ENCODE results near the gene GJC2.

GRCh38 chr1:228207381-228207810, 57.7 kb downstream of the GJC2 start:
- TF ChIP-seq MLX (CRISPR knock-in tag; IDR thresholded peaks at IDR 0.05) (no peak), CTCF (IDR thresholded peaks at IDR 0.05) (no peak), GABPB1 (CRISPR knock-in tag; IDR thresholded peaks at IDR 0.05) (no peak), CREB1 (CRISPR knock-in tag; IDR thresholded peaks at IDR 0.05) (no peak)
